Thoracic aorta (tissue), 2 donors: Measurements from ENCODE around the gene NCOR1. TPM values are rescaled to one million over a fixed set of nuclear protein-coding genes. Genes with fewer than 3 reads are reported as not detected.

Source experiments
- ATAC-seq: fragments of 150-250 bp; one replicate; pipeline ENCODE4 v1.8.0; 2017; ENCODE audit warnings: low read depth; ENCODE audit not compliant: insufficient number of reproducible peaks, low FRiP score
- DNase-seq: peaks from one replicate; pipeline ENCODE4 v3.0.0-alpha.2; 2020; ENCODE audit warnings: low spot score
- H3K27ac ChIP-seq, 2 donors: fragments of 200-600 bp; sonication (generic); 1 replicate in 1 of 2; 2 replicates in 1 of 2; pipeline ENCODE4 v1.5.1; 2016; ENCODE audit warnings: mild to moderate bottlenecking in 2 of 2, moderate library complexity in 2 of 2
- H3K27me3 ChIP-seq: fragments of 200-600 bp; sonication (generic); replicated peaks from 2 replicates; pipeline ENCODE4 v1.6.0; 2016; ENCODE audit warnings: mild to moderate bottlenecking; ENCODE audit not compliant: insufficient read depth
- H3K36me3 ChIP-seq: fragments of 200-600 bp; sonication (generic); one replicate; pipeline ENCODE4 v1.5.1; 2016
- H3K4me1 ChIP-seq, 2 donors: fragments of 200-600 bp; sonication (generic); 1 replicate in 1 of 2; 2 replicates in 1 of 2; pipeline versions ENCODE4 v1.5.1 to v1.6.0; 2016; ENCODE audit warnings: low read depth in 2 of 2, mild to moderate bottlenecking in 1 of 2; ENCODE audit not compliant: control insufficient read depth in 1 of 2
- H3K4me3 ChIP-seq: fragments of 200-600 bp; sonication (generic); 2 replicates; pipeline ENCODE4 v1.5.1; 2016; ENCODE audit warnings: mild to moderate bottlenecking
- H3K9me3 ChIP-seq: fragments of 200-600 bp; sonication (generic); 2 replicates; pipeline ENCODE4 v1.5.1; 2016
- CTCF ChIP-seq: fragments of 200-600 bp; sonication (generic); IDR thresholded peaks from one replicate; pipeline ENCODE4 v1.5.1; 2019; ENCODE audit warnings: antibody characterized with exemption
- total RNA-seq, 2 donors: library from RNA; depleted of rRNA; stranded (reverse); fragments of >200 nt; gene quantifications; one replicate each; pipeline versions ENCODE4 v1.1.0 to v1.2.3, GENCODE V29; 2016

Gene NCOR1
- total RNA-seq, 2 donors from 2014 or later, result 131 to 178 TPM

- no peak for TF ChIP-seq CTCF
- no peaks in the 10 kb centered on the region for H3K4me1 ChIP-seq
- no peak overlapping the region for H3K4me3 ChIP-seq
- DNase-seq (no peak), ATAC-seq (peak; percentile 20)
- no peaks in the 10 kb centered on the region for H3K9me3 ChIP-seq
- peaks cover 32% of the 10 kb centered on the region for H3K36me3 ChIP-seq
- H3K27ac ChIP-seq, result peak overlapping the region; percentile 27 to 44
- H3K27me3 ChIP-seq, result no peaks in the 10 kb centered on the region
These were observed 174.6 kb downstream of the NCOR1 start for GRCh38 chr17:16040710-16041251.

- Histone ChIP-seq H3K4me3 (no peak overlapping the region), H3K36me3 (peaks cover 37% of the 10 kb centered on the region), H3K9me3 (no peaks in the 10 kb centered on the region), H3K27me3 (no peaks in the 10 kb centered on the region), H3K4me1 (no peaks in the 10 kb centered on the region), H3K27ac (peak overlapping the region in 1 of 2 donors; percentile 17)
- ATAC-seq (no peak), DNase-seq (no peak)
- TF ChIP-seq CTCF, result no peak
These were observed 177.7 kb downstream of the NCOR1 start for GRCh38 chr17:16037636-16038035.

- H3K4me1 ChIP-seq, result no peaks in the 10 kb centered on the region
- no peak overlapping the region for H3K4me3 ChIP-seq
- H3K9me3 ChIP-seq, result no peaks in the 10 kb centered on the region
- ATAC-seq (no peak), DNase-seq (no peak)
- no peaks in the 10 kb centered on the region for H3K27me3 ChIP-seq
- H3K36me3 ChIP-seq, result peaks cover 39% of the 10 kb centered on the region
- TF ChIP-seq CTCF, result no peak
- H3K27ac ChIP-seq, result no peak overlapping the region
These were observed 179.1 kb downstream of the NCOR1 start for GRCh38 chr17:16036261-16036660.

GRCh38 chr17:16033729-16034349 lies 181.5 kb downstream of the NCOR1 start:
- Histone ChIP-seq H3K9me3 (no peaks in the 10 kb centered on the region), H3K4me1 (peaks cover 0 to 7% of the 10 kb centered on the region in 2 donors), H3K27ac (no peak overlapping the region), H3K4me3 (no peak overlapping the region), H3K36me3 (peaks cover 29% of the 10 kb centered on the region), H3K27me3 (no peaks in the 10 kb centered on the region)
- ATAC-seq, result no peak
- no peak for TF ChIP-seq CTCF
- no peak for DNase-seq

- H3K9me3 ChIP-seq, result no peaks in the 10 kb centered on the region
- TF ChIP-seq CTCF, result no peak
- H3K4me1 ChIP-seq, result peaks cover 8 to 19% of the 10 kb centered on the region in 2 donors
- no peaks in the 10 kb centered on the region for H3K27me3 ChIP-seq
- no peak overlapping the region for H3K4me3 ChIP-seq
- DNase-seq, result no peak
- H3K36me3 ChIP-seq, result peaks cover 33% of the 10 kb centered on the region
- peak; percentile 95 for ATAC-seq
- H3K27ac ChIP-seq, result peak overlapping the region; percentile 71 to 74
These were observed 187.4 kb downstream of the NCOR1 start for GRCh38 chr17:16027708-16028584.
